ENCODE results near the gene ATP2C2.

GRCh38 chr16:84448444-84448843 lies 80.1 kb downstream of the ATP2C2 start:
- TF ChIP-seq CTCF (conservative IDR thresholded peaks at IDR 0.05; ENCODE audit: low read depth, low read length) (no peak), EZH2 (IDR thresholded peaks at IDR 0.05; ENCODE audit: borderline replicate concordance, low read depth, low read length, poor library complexity, severe bottlenecking) (no peak)
